ENCODE measurements around the gene KDSR. TPM values are rescaled to one million over a fixed set of nuclear protein-coding genes. Genes with fewer than 3 reads are reported as not detected.

Gene KDSR
- total and polyA plus RNA-seq, 12 donors: 9.4 to 41.6 (median 32.8) TPM

GRCh38 chr18:63290821-63291200 is 76.2 kb downstream of the KDSR start:
- Histone ChIP-seq H3K27me3 (no peaks in the 10 kb centered on the region), H3K9me3 (no peaks in the 10 kb centered on the region), H3K27ac (peak overlapping the region in 3 of 10 donors; percentile 4 to 51 (median 42)), H3K36me3 (peaks cover 0 to 5% (median 0%) of the 10 kb centered on the region in 9 donors), H3K4me1 (peaks cover 0 to 68% (median 51%) of the 10 kb centered on the region in 9 donors), H3K4me3 (no peak overlapping the region)
- DNase-seq: no peak
- 82 to 90% methylated on average over 7 of the region's 7 CpGs for WGBS, 2 donors
- TF ChIP-seq CTCF (IDR thresholded peaks at IDR 0.05): no peak
- intact Hi-C loops (cut with DNase I): no loop called here
- peak in 1 of 8 donors; percentile 29 for ATAC-seq

- H3K4me1 ChIP-seq: peaks cover 0 to 68% (median 51%) of the 10 kb centered on the region in 9 donors
These were observed 76.7 kb downstream of the KDSR start for GRCh38 chr18:63290166-63290820.

GRCh38 chr18:63288311-63288710 is 78.7 kb downstream of the KDSR start:
- intact Hi-C loops (cut with DNase I): no loop called here
- no peak overlapping the region for H3K4me3 ChIP-seq
- WGBS, 2 donors: 77 to 87% methylated on average over 2 of the region's 2 CpGs
- TF ChIP-seq CTCF (IDR thresholded peaks at IDR 0.05): no peak
- H3K27ac ChIP-seq: peak overlapping the region in 2 of 10 donors; percentile 3 to 35
- DNase-seq: no peak
- H3K9me3 ChIP-seq: no peaks in the 10 kb centered on the region
- no peak for ATAC-seq
- peaks cover 0 to 68% (median 47%) of the 10 kb centered on the region in 9 donors for H3K4me1 ChIP-seq
- H3K27me3 ChIP-seq: no peaks in the 10 kb centered on the region
- no peaks in the 10 kb centered on the region for H3K36me3 ChIP-seq

More at GRCh38 chr18:63290166-63290820, 76.7 kb downstream of the KDSR start:
- peaks cover 0 to 5% (median 0%) of the 10 kb centered on the region in 9 donors for H3K36me3 ChIP-seq
- 86 to 87% methylated on average over 6 of the region's 6 CpGs for WGBS, 2 donors
- no peaks in the 10 kb centered on the region for H3K27me3 ChIP-seq
- no peak for ATAC-seq
- no peak for TF ChIP-seq CTCF (IDR thresholded peaks at IDR 0.05)
- DNase-seq: no peak
- H3K9me3 ChIP-seq: no peaks in the 10 kb centered on the region
- H3K27ac ChIP-seq: peak overlapping the region in 3 of 10 donors; percentile 4 to 51 (median 42)
- H3K4me3 ChIP-seq: no peak overlapping the region
- intact Hi-C loops (cut with DNase I): no loop called here

GRCh38 chr18:63287691-63288220 is 79.2 kb downstream of the KDSR start:
- intact Hi-C loops (cut with DNase I): no loop called here
- TF ChIP-seq CTCF (IDR thresholded peaks at IDR 0.05): no peak
- DNase-seq (no peak), ATAC-seq (no peak)
- 64 to 85% methylated on average over 1 of the region's 1 CpG for WGBS, 2 donors
- no peak overlapping the region for H3K4me3 ChIP-seq
- H3K27ac ChIP-seq: peak overlapping the region in 2 of 10 donors; percentile 3 to 35
- H3K36me3 ChIP-seq: no peaks in the 10 kb centered on the region
- H3K27me3 ChIP-seq: no peaks in the 10 kb centered on the region
- peaks cover 0 to 62% (median 41%) of the 10 kb centered on the region in 9 donors for H3K4me1 ChIP-seq
- no peaks in the 10 kb centered on the region for H3K9me3 ChIP-seq
